HEK293 (cell line): ENCODE data around the gene HLA-E.

ENCODE experiments used
- BCL11A ChIP-seq: fragments of 450-650 bp; formaldehyde crosslinking; IDR thresholded peaks from 2 replicates; pipeline ENCODE4 v1.5.1; 2016; ENCODE audit warnings: low read depth, missing biosample characterization, missing genetic modification characterization
- BCL6B ChIP-seq: fragments of 450-650 bp; formaldehyde crosslinking; IDR thresholded peaks from 2 replicates; pipeline ENCODE4 v1.5.1; 2017; ENCODE audit warnings: missing biosample characterization, missing genetic modification characterization
- CTCF ChIP-seq: fragments of 450-650 bp; formaldehyde crosslinking; IDR thresholded peaks from 2 replicates; pipeline ENCODE4 v1.5.1; 2016; ENCODE audit warnings: missing biosample characterization, missing genetic modification characterization
- RBAK ChIP-seq: fragments of 450-650 bp; formaldehyde crosslinking; IDR thresholded peaks from 2 replicates; pipeline ENCODE4 v1.5.1; 2016; ENCODE audit warnings: missing biosample characterization, missing genetic modification characterization
- TCF7L2 ChIP-seq: IDR thresholded peaks from 2 replicates; pipeline ENCODE4 v1.6.1; 2011; ENCODE audit warnings: low read depth, mild to moderate bottlenecking, inconsistent platforms, low read length, moderate library complexity, borderline replicate concordance
- YY1 ChIP-seq: fragments of 450-650 bp; formaldehyde crosslinking; IDR thresholded peaks from 2 replicates; pipeline ENCODE4 v1.5.1; 2018; ENCODE audit warnings: missing biosample characterization, missing genetic modification characterization
- ZNF248 ChIP-seq: fragments of 450-650 bp; formaldehyde crosslinking; IDR thresholded peaks from 2 replicates; pipeline ENCODE4 v1.5.1; 2017; ENCODE audit warnings: missing biosample characterization, missing genetic modification characterization
- ZNF324 ChIP-seq: fragments of 450-650 bp; formaldehyde crosslinking; IDR thresholded peaks from 2 replicates; pipeline ENCODE4 v1.5.1; 2016; ENCODE audit warnings: missing biosample characterization, missing genetic modification characterization
- ZNF513 ChIP-seq: fragments of 450-650 bp; IDR thresholded peaks from 2 replicates; pipeline ENCODE4 v1.5.1; 2018; ENCODE audit warnings: missing biosample characterization, missing genetic modification characterization
- ZNF561 ChIP-seq: fragments of 450-650 bp; IDR thresholded peaks from 2 replicates; pipeline ENCODE4 v1.5.1; 2018; ENCODE audit warnings: missing biosample characterization, missing genetic modification characterization, borderline replicate concordance
- ZNF580 ChIP-seq: fragments of 450-650 bp; formaldehyde crosslinking; IDR thresholded peaks from 2 replicates; pipeline ENCODE4 v1.5.1; 2016; ENCODE audit warnings: missing biosample characterization, missing genetic modification characterization
- ZNF629 ChIP-seq: fragments of 450-650 bp; formaldehyde crosslinking; IDR thresholded peaks from 2 replicates; pipeline ENCODE4 v1.5.1; 2017; ENCODE audit warnings: missing biosample characterization, missing genetic modification characterization
- ZNF76 ChIP-seq: fragments of 450-650 bp; formaldehyde crosslinking; IDR thresholded peaks from 2 replicates; pipeline ENCODE4; 2016; ENCODE audit warnings: low read depth, missing biosample characterization, missing genetic modification characterization, borderline replicate concordance

- TF ChIP-seq CTCF (tag by site-specific recombination): no peak
- TF ChIP-seq ZNF629: no peak
- TF ChIP-seq ZNF513 (tag by site-specific recombination): no peak
- TF ChIP-seq ZNF248 (tag by site-specific recombination): no peak
- TF ChIP-seq ZNF561 (tag by site-specific recombination): no peak
- no peak for TF ChIP-seq RBAK (tag by site-specific recombination)
- no peak for TF ChIP-seq ZNF324 (tag by site-specific recombination)
- TF ChIP-seq BCL6B (tag by site-specific recombination): no peak
- no peak for TF ChIP-seq BCL11A (tag by site-specific recombination)
- TF ChIP-seq TCF7L2: no peak
- no peak for TF ChIP-seq ZNF580
- TF ChIP-seq YY1 (tag by site-specific recombination): no peak
- no peak for TF ChIP-seq ZNF76 (tag by site-specific recombination)
Measured at GRCh38 chr6:30487926-30488325, 1.4 kb upstream of the HLA-E start.
